Neural cell (in vitro differentiated cells): ENCODE results near the gene KIF5A.

Experiments used
- CTCF ChIP-seq: fragments of 450-650 bp; IDR thresholded peaks from 2 replicates; pipeline ENCODE4 v1.5.1; 2014; ENCODE audit warnings: antibody characterized with exemption, mild to moderate bottlenecking, moderate library complexity; ENCODE audit not compliant: poor library complexity, severe bottlenecking
- EZH2 ChIP-seq: fragments of 200-600, 300-800 bp; shearing (Covaris generic), sonication (generic); IDR thresholded peaks from 2 replicates; pipeline ENCODE4 v1.6.1; 2014; ENCODE audit warnings: antibody characterized with exemption, low read length, borderline replicate concordance, mild to moderate bottlenecking; ENCODE audit not compliant: insufficient read depth, poor library complexity, severe bottlenecking
- POLR2AphosphoS5 ChIP-seq: IDR thresholded peaks from 2 replicates; pipeline ENCODE4 v1.6.1; 2012
- SMC3 ChIP-seq: fragments of 450-650 bp; conservative IDR thresholded peaks from 2 replicates; pipeline ENCODE4 v1.6.1; 2014; ENCODE audit warnings: antibody characterized with exemption, mild to moderate bottlenecking, moderate library complexity; ENCODE audit not compliant: poor library complexity

DNA sequence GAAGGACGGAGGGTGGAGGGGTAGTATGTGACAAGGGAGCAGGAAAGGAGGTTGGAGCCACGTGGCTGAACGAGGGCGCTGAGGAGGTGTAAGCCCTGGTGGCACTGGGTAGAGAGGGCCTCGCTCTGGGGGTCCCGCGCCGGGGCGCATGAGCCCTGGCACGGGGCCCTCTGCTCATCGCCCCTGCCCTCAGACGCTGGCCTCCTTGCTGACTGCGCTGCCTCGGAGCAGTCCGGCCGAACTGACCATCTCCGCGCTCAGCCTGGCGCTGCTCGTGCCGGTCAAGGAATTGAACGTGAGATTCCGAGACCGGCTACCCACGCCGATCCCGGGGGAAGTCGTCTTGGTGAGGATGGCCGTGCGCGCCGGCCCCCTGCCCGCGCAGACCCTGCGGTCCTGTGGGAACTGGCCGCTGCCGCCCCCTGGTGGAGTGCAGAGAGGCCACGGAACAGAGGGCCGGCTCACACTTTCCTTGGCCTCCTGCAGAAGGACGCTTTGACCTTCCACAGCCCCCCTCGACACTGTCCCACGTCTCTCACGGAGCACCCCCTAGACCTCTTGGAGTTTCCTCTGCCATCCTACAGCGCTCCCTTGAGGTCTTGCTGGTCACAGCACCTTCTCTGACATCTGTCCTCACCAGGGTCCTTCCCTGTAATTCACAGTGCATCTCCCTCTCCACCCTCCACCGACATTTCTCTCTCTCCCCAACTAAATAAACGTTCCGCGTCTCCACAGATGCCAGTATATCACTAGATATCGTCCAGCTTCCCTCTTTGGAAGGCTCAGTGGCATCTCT is 71.9 kb downstream of the KIF5A start:
- TF ChIP-seq CTCF (peak; percentile 91), POLR2AphosphoS5 (peak; percentile 29), SMC3 (peak; percentile 83), EZH2 (peak; percentile 2)
